PC-3 (cell line): ENCODE measurements around the gene SIRPG. TPM values are rescaled to one million over a fixed set of nuclear protein-coding genes. Genes with fewer than 3 reads are reported as not detected.
A peak's percentile ranks its signal among the peaks of the same experiment; 100 is the strongest.

ENCODE experiments used
- ATAC-seq: fragments of 200-7000 bp; cut with Tn5 transposase; 2 replicates; pipeline ENCODE4 v1.9.1; 2020; ENCODE audit warnings: mild to moderate bottlenecking, moderate library complexity
- BruUV-seq: library from RNA; stranded (reverse); fragments of 400-500 nt; replicated peaks from 2 replicates; lab custom pipeline; 2021; lab: Mats Ljungman, UMichigan
- CTCF ChIA-PET: fragments of 300-600 bp; sonication (Branson Sonifier 250); formaldehyde crosslinking; loops from one replicate; lab custom pipeline; 2022; ENCODE audit warnings: antibody characterized with exemption; lab: Charles Lee
- POLR2A ChIA-PET: fragments of 300-600 bp; sonication (Branson Sonifier 250); formaldehyde crosslinking; loops from one replicate; lab custom pipeline; 2022; ENCODE audit warnings: antibody characterized with exemption; ENCODE audit not compliant: unreplicated experiment; lab: Charles Lee
- DNase-seq: peaks from one replicate; pipeline ENCODE4 v3.0.0-alpha.2; 2015
- H2AFZ ChIP-seq: fragments of 300-600 bp; sonication (generic); 2 replicates; pipeline ENCODE4 v1.6.0; 2016; ENCODE audit warnings: antibody characterized with exemption, low read length
- H3F3A ChIP-seq: fragments of 300-600 bp; sonication (generic); one replicate; pipeline ENCODE4 v1.6.0; 2017; ENCODE audit warnings: antibody characterized with exemption, low read length, control low read depth, mild to moderate bottlenecking; ENCODE audit not compliant: unreplicated experiment
- H3K27ac ChIP-seq: fragments of 300-600 bp; sonication (generic); 2 replicates; pipeline ENCODE4 v1.5.1; 2016; ENCODE audit warnings: mild to moderate bottlenecking, low read length
- H3K27me3 ChIP-seq: fragments of 300-600 bp; sonication (generic); 2 replicates; pipeline ENCODE4 v1.6.1; 2016; ENCODE audit warnings: low read length, mixed read lengths
- H3K36me3 ChIP-seq: fragments of 300-600 bp; sonication (generic); 2 replicates; pipeline ENCODE4 v1.6.1; 2016; ENCODE audit warnings: low read depth, mixed run types, low read length, mixed read lengths
- H3K4me1 ChIP-seq: fragments of 300-600 bp; sonication (generic); 2 replicates; pipeline ENCODE4 v1.5.1; 2016; ENCODE audit warnings: low read length; ENCODE audit not compliant: insufficient read depth
- H3K4me2 ChIP-seq: fragments of 300-600 bp; sonication (generic); 2 replicates; pipeline ENCODE4 v1.6.0; 2016; ENCODE audit warnings: low read length
- H3K4me3 ChIP-seq: fragments of 300-600 bp; sonication (generic); 2 replicates; pipeline ENCODE4 v1.5.1; 2016; ENCODE audit warnings: mild to moderate bottlenecking, low read length, mixed read lengths
- H3K79me2 ChIP-seq: fragments of 300-600 bp; sonication (generic); 2 replicates; pipeline ENCODE4 v1.6.1; 2017; ENCODE audit warnings: low read length, mixed read lengths
- H3K9ac ChIP-seq: fragments of 300-600 bp; sonication (generic); 2 replicates; pipeline ENCODE4 v1.6.0; 2016; ENCODE audit warnings: mild to moderate bottlenecking, low read length
- H3K9me2 ChIP-seq: fragments of 300-600 bp; sonication (generic); replicated peaks from 2 replicates; pipeline ENCODE4 v1.6.1; 2016; ENCODE audit warnings: mixed run types, low read length, mixed read lengths
- H3K9me3 ChIP-seq: fragments of 300-600 bp; sonication (generic); 2 replicates; pipeline ENCODE4 v1.6.1; 2016; ENCODE audit warnings: low read length, mixed read lengths
- H4K20me1 ChIP-seq: fragments of 300-600 bp; sonication (generic); 2 replicates; pipeline ENCODE4 v1.6.1; 2016; ENCODE audit warnings: low read length, mixed read lengths
- CTCF ChIP-seq: fragments of 300-600 bp; sonication (generic); conservative IDR thresholded peaks from 2 replicates; pipeline ENCODE4 v1.5.1; 2017; ENCODE audit warnings: antibody characterized with exemption, low read depth, mild to moderate bottlenecking, low read length
- EZH2 ChIP-seq: fragments of 300-600 bp; sonication (generic); IDR thresholded peaks from one replicate; pipeline ENCODE4 v1.6.1; 2017; ENCODE audit warnings: antibody characterized with exemption, mild to moderate bottlenecking, low read length; ENCODE audit not compliant: unreplicated experiment
- EZH2phosphoT487 ChIP-seq: fragments of 300-600 bp; sonication (generic); IDR thresholded peaks from 2 replicates; pipeline ENCODE4 v1.6.1; 2018; ENCODE audit warnings: mild to moderate bottlenecking, antibody characterized with exemption, low read length, borderline replicate concordance
- intact Hi-C: fragments of 100-400 bp; cut with micrococcal nuclease; formaldehyde crosslinking; loops from 2 replicates; pipeline ENCODE4 v1.9.0; 2023
- total RNA-seq: library from RNA; depleted of rRNA; stranded (reverse); fragments of >200 nt; gene quantifications from 2 replicates; pipeline ENCODE4 v1.2.3, GENCODE V29; 2014

Gene SIRPG
- total RNA-seq, 1 experiment from 2014 or later = not detected

DNA sequence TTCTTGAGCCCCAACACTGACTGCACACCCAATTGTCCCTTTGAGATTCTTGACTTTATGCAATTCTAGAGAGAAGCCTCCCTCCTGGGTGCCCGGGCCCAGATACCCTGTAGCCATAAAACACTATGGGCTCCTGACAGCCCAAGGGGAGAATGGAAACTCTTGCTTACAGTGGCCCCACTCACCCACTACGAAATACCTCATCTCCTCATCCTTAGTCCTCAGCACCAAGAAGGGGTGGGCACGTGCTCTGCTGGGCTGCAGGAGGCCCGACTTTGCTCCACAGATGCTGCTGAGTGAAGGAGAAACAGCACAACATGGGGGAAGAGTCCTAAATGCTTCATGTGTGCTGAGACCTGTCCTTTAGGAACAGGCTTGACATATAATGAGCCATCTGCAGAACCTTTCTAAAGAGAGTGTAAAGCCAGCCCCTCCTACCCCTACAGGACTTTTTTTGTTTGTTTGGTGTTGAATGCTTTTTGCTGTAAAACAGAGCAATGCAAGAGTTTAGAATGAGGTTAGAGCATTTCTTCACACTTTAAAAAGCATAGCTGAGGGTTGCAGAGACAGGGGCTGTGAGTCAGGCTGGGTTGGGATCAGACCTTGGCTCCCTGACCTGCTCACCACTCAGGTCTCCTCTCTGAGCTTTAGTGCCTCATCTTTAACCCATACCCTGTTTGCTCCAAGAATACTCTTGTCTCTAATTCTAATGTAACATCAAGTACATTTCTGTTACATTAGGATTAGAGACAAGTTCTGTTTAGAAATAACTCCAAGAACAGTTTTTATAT lies 17.6 kb upstream of the SIRPG start:
- Histone ChIP-seq H3K9me3 (no peaks in the 10 kb centered on the region), H3K9ac (no peak overlapping the region), H4K20me1 (no peaks in the 10 kb centered on the region), H3K4me3 (no peak overlapping the region), H3K4me1 (no peaks in the 10 kb centered on the region), H3K36me3 (no peaks in the 10 kb centered on the region), H3K27me3 (no peaks in the 10 kb centered on the region), H3K9me2 (no peaks in the 10 kb centered on the region), H3K4me2 (no peak overlapping the region), H3K27ac (no peak overlapping the region), H3K79me2 (no peaks in the 10 kb centered on the region), H2AFZ (no peak overlapping the region), H3F3A (no peaks in the 10 kb centered on the region)
- peak; percentile 45 for ATAC-seq
- intact Hi-C loops = no loop called here
- TF ChIP-seq EZH2phosphoT487 (no peak), CTCF (no peak), EZH2 (no peak)
- CTCF ChIA-PET = no interaction called here
- BruUV-seq = no TSS peak
- no peak for DNase-seq
- POLR2A ChIA-PET = interaction anchor here (0.7 kb wide), 1 partner anchor 86 kb away, joined by 3 read pairs; no protein-coding TSS in a partner anchor

- DNase-seq (no peak), ATAC-seq (no peak)
- H4K20me1 ChIP-seq = no peaks in the 10 kb centered on the region
- H3K9ac ChIP-seq = no peak overlapping the region
- H3K79me2 ChIP-seq = no peaks in the 10 kb centered on the region
- H3K9me2 ChIP-seq = no peaks in the 10 kb centered on the region
- H3K4me3 ChIP-seq = no peak overlapping the region
- no peaks in the 10 kb centered on the region for H3K4me1 ChIP-seq
- intact Hi-C loops = no loop called here
- no peaks in the 10 kb centered on the region for H3K36me3 ChIP-seq
- no peak overlapping the region for H3K27ac ChIP-seq
- POLR2A ChIA-PET = no interaction called here
- no TSS peak for BruUV-seq
- no peak overlapping the region for H3K4me2 ChIP-seq
- TF ChIP-seq EZH2phosphoT487 (no peak), EZH2 (no peak), CTCF (no peak)
- no peaks in the 10 kb centered on the region for H3F3A ChIP-seq
- CTCF ChIA-PET = no interaction called here
- no peaks in the 10 kb centered on the region for H3K9me3 ChIP-seq
- no peak overlapping the region for H2AFZ ChIP-seq
- H3K27me3 ChIP-seq = no peaks in the 10 kb centered on the region
Observed at GRCh38 chr20:1674361-1674760, 16.8 kb upstream of the SIRPG start.

- POLR2A ChIA-PET = no interaction called here
- H3K27me3 ChIP-seq = no peaks in the 10 kb centered on the region
- no peak overlapping the region for H2AFZ ChIP-seq
- DNase-seq = no peak
- H3K9ac ChIP-seq = no peak overlapping the region
- BruUV-seq = no TSS peak
- no peaks in the 10 kb centered on the region for H3K9me3 ChIP-seq
- H3K27ac ChIP-seq = no peak overlapping the region
- ATAC-seq = no peak
- no peaks in the 10 kb centered on the region for H3K36me3 ChIP-seq
- H3K79me2 ChIP-seq = no peaks in the 10 kb centered on the region
- H3K4me1 ChIP-seq = no peaks in the 10 kb centered on the region
- TF ChIP-seq CTCF (no peak), EZH2phosphoT487 (no peak), EZH2 (no peak)
- H3K9me2 ChIP-seq = no peaks in the 10 kb centered on the region
- no peak overlapping the region for H3K4me3 ChIP-seq
- no peak overlapping the region for H3K4me2 ChIP-seq
- H3F3A ChIP-seq = no peaks in the 10 kb centered on the region
- intact Hi-C loops = no loop called here
- CTCF ChIA-PET = no interaction called here
- no peaks in the 10 kb centered on the region for H4K20me1 ChIP-seq
Observed at GRCh38 chr20:1673424-1673823, 15.8 kb upstream of the SIRPG start.
